Lower lobe of right lung (tissue), 2 donors: ENCODE measurements around the gene NPBWR2. TPM values are rescaled to one million over a fixed set of nuclear protein-coding genes. Genes with fewer than 3 reads are reported as not detected.

Experiments used
- ATAC-seq, 2 donors: fragments of 200-7000 bp; cut with Tn5 transposase; one replicate each; pipeline ENCODE4 v1.9.1; 2020 to 2022; ENCODE audit warnings: mild to moderate bottlenecking in 2 of 2, moderate library complexity in 2 of 2
- DNase-seq: peaks from one replicate; pipeline ENCODE4 v3.0.0-alpha.2; 2020
- H3K27ac ChIP-seq: fragments of 200-600 bp; one replicate; pipeline ENCODE4 v1.8.0; 2022
- H3K27me3 ChIP-seq: fragments of 200-600 bp; one replicate; pipeline ENCODE4 v1.8.0; 2022; ENCODE audit warnings: low read depth
- H3K36me3 ChIP-seq: fragments of 200-600 bp; one replicate; pipeline ENCODE4 v1.8.0; 2022; ENCODE audit warnings: mild to moderate bottlenecking
- H3K4me1 ChIP-seq: fragments of 200-600 bp; one replicate; pipeline ENCODE4 v1.8.0; 2022
- H3K4me3 ChIP-seq: fragments of 200-600 bp; one replicate; pipeline ENCODE4 v1.8.0; 2022; ENCODE audit warnings: mild to moderate bottlenecking
- H3K9me3 ChIP-seq: fragments of 200-600 bp; one replicate; pipeline ENCODE4 v1.8.0; 2022
- CTCF ChIP-seq: fragments of 200-600 bp; IDR thresholded peaks from one replicate; pipeline ENCODE4 v1.8.0; 2022; ENCODE audit warnings: antibody characterized with exemption, mild to moderate bottlenecking
- intact Hi-C: fragments of 100-400 bp; cut with DNase I; formaldehyde crosslinking; loops from one replicate; pipeline ENCODE4 v1.11.0; 2022
- total RNA-seq: library from RNA; stranded (reverse); fragmentation: NEBNext Ultra II Directional; extraction: Animal tissue kit (Norgen Biotek cat#: 25700); gene quantifications from one replicate; pipeline ENCODE4 v1.2.1, GENCODE V29; 2021
- donor health status: DM: no; HTN: yes; CAD: no; lungs with severe emphysema.

NPBWR2 gene
- total RNA-seq, 1 donor from 2014 or later: not detected

DNA sequence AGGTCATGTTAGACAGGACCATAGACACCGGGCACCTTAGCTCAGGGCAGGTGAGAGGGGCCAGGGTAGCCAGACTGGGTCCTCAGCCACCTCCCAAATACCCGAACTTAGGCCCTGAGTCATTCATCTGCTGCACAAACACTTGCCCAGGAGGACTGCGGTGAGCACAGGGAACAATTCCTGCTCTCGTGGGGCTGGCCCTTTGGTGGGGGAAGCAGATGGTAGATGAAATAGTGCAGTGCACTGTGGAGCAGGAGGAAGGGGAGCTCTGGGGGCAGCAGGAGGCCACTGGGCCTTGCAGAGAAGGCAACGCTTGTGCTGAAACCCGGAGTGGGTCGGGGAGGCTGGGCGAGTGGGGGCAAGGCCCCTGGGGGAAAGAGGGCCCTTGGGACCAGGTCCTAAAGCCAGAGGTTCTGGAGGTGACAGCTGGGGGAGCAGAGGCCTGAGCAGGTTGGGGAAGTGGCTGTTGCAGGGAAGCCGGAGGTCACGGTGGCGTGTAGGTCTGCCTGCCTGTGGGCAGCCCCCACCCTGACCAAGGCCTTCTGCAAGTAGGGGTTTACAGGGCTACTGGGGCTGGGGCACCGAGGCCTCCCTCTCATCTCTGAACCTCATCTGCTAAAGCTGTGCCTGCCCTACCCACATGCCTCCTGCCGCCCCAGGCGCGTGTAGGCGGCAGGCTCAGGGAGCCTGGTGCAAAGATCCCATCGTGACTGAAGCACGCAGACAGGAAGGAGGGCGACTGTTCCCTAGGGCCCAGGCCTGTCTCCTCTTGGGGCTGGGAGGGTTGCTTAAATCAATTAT is 4.7 kb upstream of the NPBWR2 start:
- ATAC-seq (no peak), DNase-seq (peak; percentile 37)
- Histone ChIP-seq H3K36me3 (no peaks in the 10 kb centered on the region), H3K4me3 (no peak overlapping the region), H3K9me3 (no peaks in the 10 kb centered on the region), H3K27me3 (no peaks in the 10 kb centered on the region), H3K4me1 (no peaks in the 10 kb centered on the region), H3K27ac (no peak overlapping the region)
- intact Hi-C loops: no loop called here
- no peak for TF ChIP-seq CTCF

DNA sequence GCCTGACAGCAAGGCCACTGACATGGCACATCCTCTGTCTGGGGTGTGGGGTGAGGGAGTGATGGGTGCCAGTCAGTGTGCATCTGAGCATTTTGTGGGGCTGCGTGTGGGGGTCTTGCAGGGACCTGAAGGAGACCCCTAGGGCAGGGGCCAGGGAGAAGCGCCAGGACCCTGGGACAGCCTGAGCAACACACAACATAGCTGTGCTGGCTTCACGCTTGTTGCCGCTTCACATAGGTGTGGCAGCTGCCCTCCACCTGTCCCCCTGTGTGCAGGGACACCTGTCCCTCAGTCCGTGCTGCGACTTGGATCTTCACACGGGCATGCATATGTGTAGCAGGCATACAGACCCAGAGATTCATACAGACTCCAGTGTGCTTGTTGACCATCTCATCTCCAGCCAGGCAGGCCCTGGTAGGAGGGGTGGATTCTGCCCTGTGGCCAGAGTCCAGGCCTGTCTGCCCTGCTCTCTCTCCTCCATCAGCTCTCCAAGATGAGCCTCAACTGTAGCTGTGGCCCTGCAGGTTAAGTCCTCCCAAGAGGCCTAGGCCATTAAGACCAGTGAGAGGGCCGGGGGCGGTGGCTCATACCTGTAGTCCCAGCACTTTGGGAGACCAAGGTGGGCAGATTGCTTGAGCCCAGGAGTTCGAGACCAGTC is 3.2 kb upstream of the NPBWR2 start:
- DNase-seq: peak; percentile 30
- no peak overlapping the region for H3K27ac ChIP-seq
- intact Hi-C loops: no loop called here

GRCh38 chr20:64109831-64110391 is 2.5 kb upstream of the NPBWR2 start:
- intact Hi-C loops: no loop called here
- DNase-seq: peak; percentile 20
- Histone ChIP-seq H3K9me3 (no peaks in the 10 kb centered on the region), H3K36me3 (no peaks in the 10 kb centered on the region), H3K27ac (no peak overlapping the region), H3K4me3 (no peak overlapping the region), H3K4me1 (no peaks in the 10 kb centered on the region), H3K27me3 (no peaks in the 10 kb centered on the region)
- no peak for TF ChIP-seq CTCF
- ATAC-seq: no peak

More for the DNA sequence above, 3.2 kb upstream of the NPBWR2 start:
- no peak for ATAC-seq
- Histone ChIP-seq H3K4me3 (no peak overlapping the region), H3K4me1 (no peaks in the 10 kb centered on the region), H3K36me3 (no peaks in the 10 kb centered on the region), H3K9me3 (no peaks in the 10 kb centered on the region), H3K27me3 (no peaks in the 10 kb centered on the region)
- TF ChIP-seq CTCF: no peak

GRCh38 chr20:64108731-64109681 is 1.6 kb upstream of the NPBWR2 start:
- no peaks in the 10 kb centered on the region for H3K36me3 ChIP-seq
- no peaks in the 10 kb centered on the region for H3K4me1 ChIP-seq
- intact Hi-C loops: no loop called here
- no peaks in the 10 kb centered on the region for H3K9me3 ChIP-seq
- no peak overlapping the region for H3K27ac ChIP-seq
- ATAC-seq: no peak
- peaks cover 4% of the 10 kb centered on the region for H3K27me3 ChIP-seq
- DNase-seq: peak; percentile 26
- no peak for TF ChIP-seq CTCF
- H3K4me3 ChIP-seq: no peak overlapping the region
